PFSK-1 (cell line): ENCODE results near the gene EBF4.

ENCODE experiments used
- POLR2AphosphoS5 ChIP-seq: IDR thresholded peaks from 2 replicates; pipeline ENCODE4 v1.6.1; 2012; ENCODE audit warnings: low read depth, mild to moderate bottlenecking, control low read depth, low read length, moderate library complexity
- REST ChIP-seq, 2 experiments: IDR thresholded peaks; 2 replicates each; pipeline versions ENCODE4 v1.6.1 to v1.8.0; 2011 to 2012; ENCODE audit warnings: low read depth in 2 of 2, low read length in 2 of 2, control low read depth in 1 of 2, inconsistent platforms in 1 of 2, mild to moderate bottlenecking in 1 of 2, moderate library complexity in 1 of 2; ENCODE audit not compliant: insufficient read depth in 1 of 2

GRCh38 chr20:2748551-2749342 lies 56.2 kb downstream of the EBF4 start:
- TF ChIP-seq REST (IDR thresholded peaks at IDR 0.05; ENCODE audit: insufficient read depth in 1 of 2, low read depth in 2 of 2, low read length in 2 of 2) (no peak), POLR2AphosphoS5 (no peak)
